Activated naive CD4-positive, alpha-beta T cell treated with anti-CD3 and anti-CD28 coated beads, Interleukin-2, amount 10 ng/mL, durations not matched to agents 7 days and 5 days (primary cell): ENCODE measurements around the gene TPRN.
A peak's percentile ranks its signal among the peaks of the same experiment; 100 is the strongest.

ENCODE experiments used
- CTCF ChIA-PET: fragments of 350-600 bp; sonication (Branson Sonifier 250); formaldehyde crosslinking; loops from one replicate; lab custom pipeline; 2021; ENCODE audit warnings: antibody characterized with exemption; lab: Charles Lee
- DNase-seq: peaks from one replicate; pipeline ENCODE4 v3.0.0-alpha.2; 2020
- H3K27ac Mint-ChIP-seq: one replicate; pipeline ENCODE4 v1.8.0; 2021; ENCODE audit warnings: mild to moderate bottlenecking, moderate library complexity, mixed read lengths
- H3K27me3 Mint-ChIP-seq: one replicate; pipeline ENCODE4 v1.8.0; 2021; ENCODE audit warnings: mild to moderate bottlenecking, mixed read lengths
- H3K36me3 Mint-ChIP-seq: one replicate; pipeline ENCODE4 v1.8.0; 2021; ENCODE audit warnings: mixed read lengths
- H3K4me1 Mint-ChIP-seq: one replicate; pipeline ENCODE4 v1.8.0; 2021; ENCODE audit warnings: mixed read lengths
- H3K4me3 Mint-ChIP-seq: one replicate; pipeline ENCODE4 v1.8.0; 2021; ENCODE audit warnings: mild to moderate bottlenecking, moderate library complexity, mixed read lengths
- H3K9me3 Mint-ChIP-seq: one replicate; pipeline ENCODE4 v1.8.0; 2021; ENCODE audit warnings: mixed read lengths

TPRN gene

DNA sequence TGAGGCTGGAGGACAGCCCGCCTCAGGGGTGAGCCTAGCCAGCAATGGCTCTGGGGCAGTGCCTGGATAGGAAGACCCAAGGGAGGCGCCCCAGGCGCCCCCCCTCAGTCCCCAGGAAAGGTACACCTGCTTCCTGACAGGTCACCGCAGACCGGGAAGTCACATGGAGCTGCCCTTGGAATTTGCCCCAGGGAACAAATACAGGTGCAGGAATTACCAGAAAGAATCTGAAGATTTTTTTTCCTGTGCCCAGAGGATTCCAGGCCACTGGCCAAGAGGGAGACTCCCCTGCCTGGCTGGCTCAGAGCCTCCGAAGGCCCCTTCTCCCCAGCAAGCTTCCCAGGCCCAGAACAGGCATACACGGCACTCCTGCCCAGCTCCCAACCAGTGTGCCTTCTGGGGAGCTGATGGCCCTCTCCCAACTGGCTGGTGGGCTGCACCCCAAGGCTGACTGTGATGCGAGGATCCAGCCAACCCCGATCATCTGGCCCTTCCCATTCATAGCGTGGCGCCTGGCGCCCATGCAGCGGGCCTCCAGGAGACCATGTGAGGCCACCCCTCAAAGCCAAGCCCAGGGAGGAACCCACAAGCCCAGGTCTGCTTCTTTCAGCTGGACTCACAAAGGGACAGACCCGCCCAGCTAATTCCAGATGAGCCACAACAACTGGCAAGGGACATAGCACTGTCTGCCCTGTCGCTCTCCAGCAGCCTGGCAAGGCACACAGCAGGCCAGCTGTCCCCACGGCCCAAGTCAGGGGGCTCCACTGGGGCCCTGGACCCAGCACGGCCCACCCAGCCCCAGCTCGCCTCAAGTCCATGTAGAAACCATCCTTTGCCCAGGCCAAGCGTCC lies 2.3 kb downstream of the TPRN start:
- no peak for DNase-seq
- Mint-ChIP-seq H3K4me3 (peak overlapping the region; percentile 41), H3K4me1 (peaks cover 24% of the 10 kb centered on the region), H3K27ac (no peak overlapping the region), H3K36me3 (peaks cover 3% of the 10 kb centered on the region), H3K27me3 (peaks cover 11% of the 10 kb centered on the region), H3K9me3 (no peaks in the 10 kb centered on the region)
- CTCF ChIA-PET = interaction anchor here (1.5 kb wide), 1 partner anchor 9 kb away, joined by 4 read pairs; no protein-coding TSS in a partner anchor

DNA sequence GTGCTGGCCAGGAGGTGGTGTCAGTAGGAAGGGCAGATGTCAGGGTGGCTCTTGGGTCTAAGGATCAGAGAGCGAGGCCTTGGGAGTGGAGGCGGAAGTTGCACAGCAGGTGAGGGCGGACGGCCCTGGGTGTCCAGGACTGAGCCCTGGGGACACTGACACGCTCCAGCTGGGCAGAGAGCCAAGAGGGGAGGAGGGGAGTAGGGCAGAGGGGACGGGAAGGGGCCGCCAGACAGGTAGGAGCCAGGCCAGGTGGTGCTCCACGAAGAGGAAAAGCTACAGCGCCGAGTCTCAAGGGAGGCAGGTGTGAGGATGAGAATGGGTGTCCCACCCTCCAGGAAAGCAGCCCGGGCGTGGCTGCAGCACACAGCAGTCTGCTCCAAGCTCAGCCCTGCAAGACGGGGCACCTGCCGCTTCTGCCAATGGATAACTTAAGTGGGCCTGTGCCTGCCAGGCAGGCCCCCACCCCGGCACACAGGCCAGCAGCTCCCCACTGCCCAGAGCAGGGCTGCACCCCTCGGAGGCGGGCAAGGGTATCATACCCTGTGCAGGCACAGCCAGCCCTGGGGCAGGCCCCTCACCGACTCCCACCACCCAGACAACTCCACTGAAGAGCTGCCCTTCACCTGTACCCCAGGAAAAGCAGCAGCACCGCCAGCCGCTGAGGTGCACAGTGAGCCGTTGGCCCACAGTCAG lies 4.9 kb downstream of the TPRN start:
- no peaks in the 10 kb centered on the region for H3K9me3 Mint-ChIP-seq
- CTCF ChIA-PET = no interaction called here
- H3K27me3 Mint-ChIP-seq = peaks cover 11% of the 10 kb centered on the region
- no peak for DNase-seq
- H3K4me3 Mint-ChIP-seq = no peak overlapping the region
- no peak overlapping the region for H3K27ac Mint-ChIP-seq
- peaks cover 12% of the 10 kb centered on the region for H3K4me1 Mint-ChIP-seq
- H3K36me3 Mint-ChIP-seq = peaks cover 5% of the 10 kb centered on the region

GRCh38 chr9:137194909-137195308 lies 5.6 kb downstream of the TPRN start:
- CTCF ChIA-PET = no interaction called here
- Mint-ChIP-seq H3K27ac (no peak overlapping the region), H3K36me3 (peaks cover 7% of the 10 kb centered on the region), H3K9me3 (no peaks in the 10 kb centered on the region), H3K27me3 (peaks cover 11% of the 10 kb centered on the region), H3K4me1 (peaks cover 15% of the 10 kb centered on the region), H3K4me3 (no peak overlapping the region)
- no peak for DNase-seq

- CTCF ChIA-PET = no interaction called here
- no peak for DNase-seq
- H3K27me3 Mint-ChIP-seq = peaks cover 8% of the 10 kb centered on the region
- no peaks in the 10 kb centered on the region for H3K9me3 Mint-ChIP-seq
- H3K4me3 Mint-ChIP-seq = no peak overlapping the region
- peaks cover 7% of the 10 kb centered on the region for H3K36me3 Mint-ChIP-seq
- H3K27ac Mint-ChIP-seq = no peak overlapping the region
- peaks cover 17% of the 10 kb centered on the region for H3K4me1 Mint-ChIP-seq
Observed at GRCh38 chr9:137194388-137194787, 6.2 kb downstream of the TPRN start.

GRCh38 chr9:137193771-137194170 lies 6.8 kb downstream of the TPRN start:
- H3K27ac Mint-ChIP-seq = no peak overlapping the region
- H3K36me3 Mint-ChIP-seq = peaks cover 11% of the 10 kb centered on the region
- DNase-seq = no peak
- peaks cover 8% of the 10 kb centered on the region for H3K27me3 Mint-ChIP-seq
- H3K4me3 Mint-ChIP-seq = no peak overlapping the region
- H3K4me1 Mint-ChIP-seq = peaks cover 20% of the 10 kb centered on the region
- H3K9me3 Mint-ChIP-seq = no peaks in the 10 kb centered on the region
- CTCF ChIA-PET = interaction anchor here (1.0 kb wide), 1 partner anchor 31 kb away, joined by 3 read pairs; the partner anchor contains the start of gene CYSRT1

- CTCF ChIA-PET = interaction anchor here (1.0 to 1.6 kb wide), 3 partner anchors 15 to 32 kb away, joined by 3 read pairs; partner anchors contain the start of gene CYSRT1
- Mint-ChIP-seq H3K4me1 (peaks cover 20% of the 10 kb centered on the region), H3K4me3 (no peak overlapping the region), H3K36me3 (peaks cover 13% of the 10 kb centered on the region), H3K27ac (peak overlapping the region; percentile 45), H3K27me3 (peaks cover 8% of the 10 kb centered on the region), H3K9me3 (no peaks in the 10 kb centered on the region)
- DNase-seq = no peak
Observed at GRCh38 chr9:137192859-137193258, 7.7 kb downstream of the TPRN start.

DNA sequence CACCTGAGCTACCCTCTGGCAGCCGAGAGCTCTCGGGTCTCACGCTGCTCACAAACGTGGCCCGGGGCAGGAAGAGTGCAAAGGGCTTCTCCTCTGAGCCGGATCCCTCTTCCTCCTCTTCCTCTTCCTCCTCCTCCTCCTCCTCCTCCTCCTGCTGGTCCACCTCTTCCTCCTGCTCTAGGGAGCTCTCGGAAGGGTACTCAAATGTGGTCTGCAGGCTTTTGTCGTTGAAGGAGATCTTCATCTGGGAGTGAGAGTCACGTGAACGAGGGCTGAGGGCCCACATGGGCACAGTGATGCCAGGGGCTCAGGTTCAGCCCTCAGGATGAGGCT lies 8.1 kb downstream of the TPRN start:
- Mint-ChIP-seq H3K9me3 (no peaks in the 10 kb centered on the region), H3K4me3 (no peak overlapping the region), H3K4me1 (peaks cover 23% of the 10 kb centered on the region), H3K36me3 (peaks cover 13% of the 10 kb centered on the region), H3K27me3 (peaks cover 10% of the 10 kb centered on the region), H3K27ac (peak overlapping the region; percentile 45)
- CTCF ChIA-PET = interaction anchor here (1.0 to 1.6 kb wide), 2 partner anchors 14 to 30 kb away, joined by 3 read pairs; no protein-coding TSS in a partner anchor
- no peak for DNase-seq

GRCh38 chr9:137191691-137192447 lies 8.7 kb downstream of the TPRN start:
- CTCF ChIA-PET = interaction anchor here (1.1 to 1.6 kb wide), 2 partner anchors 14 to 39 kb away, joined by 3 read pairs; partner anchors contain the start of gene SLC34A3
- peaks cover 13% of the 10 kb centered on the region for H3K36me3 Mint-ChIP-seq
- H3K4me1 Mint-ChIP-seq = peaks cover 28% of the 10 kb centered on the region
- no peak overlapping the region for H3K27ac Mint-ChIP-seq
- no peak overlapping the region for H3K4me3 Mint-ChIP-seq
- H3K9me3 Mint-ChIP-seq = no peaks in the 10 kb centered on the region
- DNase-seq = no peak
- peaks cover 10% of the 10 kb centered on the region for H3K27me3 Mint-ChIP-seq

DNA sequence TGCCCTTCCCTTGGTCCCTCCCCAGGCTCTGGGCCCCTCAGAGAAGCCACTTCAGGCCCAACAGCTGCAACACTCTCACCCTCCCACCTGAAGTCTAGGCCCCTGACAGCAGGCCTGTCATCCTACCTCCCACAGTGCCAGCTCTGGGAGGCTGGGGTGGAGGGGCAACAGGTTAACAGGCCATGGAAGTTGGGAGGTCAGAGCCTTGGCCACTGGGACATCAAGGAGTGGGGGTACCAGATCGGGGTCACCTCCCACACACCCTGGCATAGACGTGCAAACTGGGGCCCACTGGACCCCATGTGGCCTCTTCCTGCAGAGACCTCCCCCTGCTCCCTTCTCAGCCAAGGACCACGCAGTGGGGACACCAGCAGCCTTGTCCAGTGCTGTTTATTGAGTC lies 9.3 kb downstream of the TPRN start:
- Mint-ChIP-seq H3K27ac (peak overlapping the region; percentile 42), H3K36me3 (peaks cover 16% of the 10 kb centered on the region), H3K9me3 (no peaks in the 10 kb centered on the region), H3K4me1 (peaks cover 34% of the 10 kb centered on the region), H3K4me3 (peak overlapping the region; percentile 61), H3K27me3 (peaks cover 10% of the 10 kb centered on the region)
- CTCF ChIA-PET = interaction anchor here (1.1 to 1.6 kb wide), 2 partner anchors 13 to 40 kb away, joined by 3 read pairs; partner anchors contain the start of gene SLC34A3
- no peak for DNase-seq

- Mint-ChIP-seq H3K27me3 (peaks cover 10% of the 10 kb centered on the region), H3K27ac (no peak overlapping the region), H3K36me3 (peaks cover 16% of the 10 kb centered on the region), H3K4me3 (peak overlapping the region; percentile 97), H3K9me3 (no peaks in the 10 kb centered on the region), H3K4me1 (peaks cover 35% of the 10 kb centered on the region)
- CTCF ChIA-PET = interaction anchor here (1.1 to 3.1 kb wide), 4 partner anchors 14 to 50 kb away, joined by 3 to 21 read pairs (median 4); partner anchors contain the start of genes CYSRT1, NDOR1, RNF224 and SLC34A3
- DNase-seq = no peak
Observed at GRCh38 chr9:137190315-137190856, 10.2 kb downstream of the TPRN start.

- Mint-ChIP-seq H3K36me3 (peaks cover 16% of the 10 kb centered on the region), H3K27me3 (peaks cover 10% of the 10 kb centered on the region), H3K9me3 (no peaks in the 10 kb centered on the region), H3K4me3 (peak overlapping the region; percentile 97), H3K27ac (peak overlapping the region; percentile 96), H3K4me1 (peaks cover 35% of the 10 kb centered on the region)
- CTCF ChIA-PET = interaction anchor here (0.8 to 3.1 kb wide), 13 partner anchors 9 to 160 kb away, joined by 3 to 21 read pairs (median 4); partner anchors contain the start of genes CYSRT1, NDOR1, RNF208 and RNF224
- DNase-seq = no peak
Observed at GRCh38 chr9:137189297-137190295, 10.9 kb downstream of the TPRN start.

- Mint-ChIP-seq H3K4me1 (peaks cover 37% of the 10 kb centered on the region), H3K27ac (peak within 1 kb of the TSS; percentile 96), H3K4me3 (peak within 1 kb of the TSS; percentile 97), H3K9me3 (no peaks in the 10 kb centered on the region), H3K27me3 (peaks cover 10% of the 10 kb centered on the region), H3K36me3 (peaks cover 24% of the 10 kb centered on the region)
- peak; percentile 92 for DNase-seq
- CTCF ChIA-PET = interaction anchor here (0.8 to 3.1 kb wide), 13 partner anchors 10 to 160 kb away, joined by 3 to 21 read pairs (median 4); partner anchors contain the start of genes CYSRT1, RNF208, RNF224 and TPRN
Observed at GRCh38 chr9:137188490-137189296, 11.8 kb downstream of the TPRN start, which contains the start of the genes ANAPC2 and SSNA1. TSS of gene ANAPC2 (minus strand) at chr9:137188560. CDS start at chr9:137188532, 28 bp downstream. TSS of gene SSNA1 (plus strand) at chr9:137188676. CDS start at chr9:137188727, 51 bp downstream.
